IMR-90 (cell line): Measurements from ENCODE around the gene HSPG2. TPM values are rescaled to one million over a fixed set of nuclear protein-coding genes. Genes with fewer than 3 reads are reported as not detected.

Experiments used
- ATAC-seq: fragments of 200-7000 bp; cut with Tn5 transposase; 2 replicates; pipeline ENCODE4 v1.9.1; 2020; ENCODE audit warnings: low read depth, mild to moderate bottlenecking, moderate library complexity
- BruUV-seq: library from RNA; stranded (reverse); fragments of 400-500 nt; replicated peaks from 2 replicates; lab custom pipeline; 2021; lab: Mats Ljungman, UMichigan
- CTCF ChIA-PET: fragments of 300-600 bp; formaldehyde crosslinking; extraction: SDS; loops from one replicate; lab custom pipeline; 2021; ENCODE audit warnings: antibody characterized with exemption; lab: Yijun Ruan, JAX
- POLR2A ChIA-PET: fragments of 300-600 bp; sonication (Branson Sonifier 250); formaldehyde crosslinking; loops from one replicate; lab custom pipeline; 2022; ENCODE audit warnings: antibody characterized with exemption; ENCODE audit not compliant: unreplicated experiment; lab: Charles Lee
- DNase-seq: peaks from one replicate; pipeline ENCODE4 v3.0.0; 2013
- H2AFZ ChIP-seq: replicated peaks from 2 replicates; pipeline ENCODE3; 2013; ENCODE audit warnings: low read length, mild to moderate bottlenecking; ENCODE audit not compliant: poor library complexity
- H2AK5ac ChIP-seq: 2 replicates; pipeline ENCODE4 v1.6.1; 2013; ENCODE audit warnings: low read depth, low read length, inconsistent platforms
- H2AK9ac ChIP-seq: replicated peaks from 2 replicates; pipeline ENCODE3; 2013; ENCODE audit warnings: mild to moderate bottlenecking, low read depth, low read length, moderate library complexity; ENCODE audit not compliant: poor library complexity
- H2BK120ac ChIP-seq: 2 replicates; pipeline ENCODE4 v1.6.1; 2013; ENCODE audit warnings: low read depth, low read length, inconsistent platforms
- H2BK15ac ChIP-seq: 3 replicates; pipeline ENCODE4 v1.6.1; 2013; ENCODE audit warnings: low read depth, low read length, inconsistent platforms
- H2BK20ac ChIP-seq: 2 replicates; pipeline ENCODE4 v1.6.1; 2013; ENCODE audit warnings: low read depth, mild to moderate bottlenecking, inconsistent platforms, low read length, moderate library complexity
- H2BK5ac ChIP-seq: 2 replicates; pipeline ENCODE4 v1.6.1; 2013; ENCODE audit warnings: mild to moderate bottlenecking, low read depth, low read length, inconsistent platforms; ENCODE audit not compliant: poor library complexity, severe bottlenecking
- H3K14ac ChIP-seq: replicated peaks from 2 replicates; pipeline ENCODE4 v1.6.1; 2013; ENCODE audit warnings: low read depth, low read length, inconsistent platforms
- H3K18ac ChIP-seq: 2 replicates; pipeline ENCODE4 v1.6.1; 2013; ENCODE audit warnings: low read depth, low read length, control low read depth
- H3K23ac ChIP-seq: 2 replicates; pipeline ENCODE4 v1.6.1; 2013; ENCODE audit warnings: low read depth, low read length, inconsistent platforms
- H3K27ac ChIP-seq: 2 replicates; pipeline ENCODE4 v1.5.1; 2013; ENCODE audit warnings: mild to moderate bottlenecking, control low read depth, low read length; ENCODE audit not compliant: insufficient read depth
- H3K27me3 ChIP-seq: 2 replicates; pipeline ENCODE4 v1.6.1; 2013; ENCODE audit warnings: low read length; ENCODE audit not compliant: control insufficient read depth, insufficient read depth
- H3K36me3 ChIP-seq: 2 replicates; pipeline ENCODE4 v1.6.1; 2013; ENCODE audit warnings: low read length, mixed read lengths; ENCODE audit not compliant: control insufficient read depth, insufficient read depth
- H3K4ac ChIP-seq: 2 replicates; pipeline ENCODE4 v1.6.1; 2013; ENCODE audit warnings: low read depth, low read length, inconsistent platforms
- H3K4me1 ChIP-seq: 2 replicates; pipeline ENCODE4 v1.6.1; 2013; ENCODE audit warnings: low read length, mixed read lengths; ENCODE audit not compliant: control insufficient read depth, insufficient read depth
- H3K4me2 ChIP-seq: 2 replicates; pipeline ENCODE4 v1.6.1; 2013; ENCODE audit warnings: low read depth, mild to moderate bottlenecking, control low read depth, low read length, moderate library complexity
- H3K4me3 ChIP-seq: 2 replicates; pipeline ENCODE4 v1.5.1; 2013; ENCODE audit warnings: low read depth, mild to moderate bottlenecking, control low read depth, low read length, moderate library complexity; ENCODE audit not compliant: insufficient read depth
- H3K56ac ChIP-seq: 2 replicates; pipeline ENCODE4 v1.6.1; 2013; ENCODE audit warnings: low read length, inconsistent platforms; ENCODE audit not compliant: insufficient read depth; ENCODE audit errors: extremely low read depth
- H3K79me1 ChIP-seq, 2 experiments: 2 replicates each; pipeline ENCODE4 v1.6.1; 2013; ENCODE audit warnings: low read length in 2 of 2, inconsistent platforms in 1 of 2, low read depth in 1 of 2
- H3K9ac ChIP-seq: 2 replicates; pipeline ENCODE4 v1.6.1; 2013; ENCODE audit warnings: low read depth, low read length, control low read depth
- H3K9me1 ChIP-seq: 2 replicates; pipeline ENCODE4 v1.6.1; 2013; ENCODE audit warnings: low read length, inconsistent platforms; ENCODE audit not compliant: insufficient read depth
- H3K9me3 ChIP-seq: 2 replicates; pipeline ENCODE4 v1.6.1; 2013; ENCODE audit warnings: low read length; ENCODE audit not compliant: control insufficient read depth, insufficient read depth
- H4K20me1 ChIP-seq: 2 replicates; pipeline ENCODE4 v1.6.1; 2013; ENCODE audit warnings: low read length, inconsistent platforms; ENCODE audit not compliant: insufficient read depth
- H4K5ac ChIP-seq: 2 replicates; pipeline ENCODE4 v1.6.1; 2013; ENCODE audit warnings: mild to moderate bottlenecking, low read depth, low read length, control low read depth
- H4K8ac ChIP-seq, 2 experiments: 2 replicates each; pipeline ENCODE4 v1.6.1; 2013; ENCODE audit warnings: low read depth in 2 of 2, low read length in 2 of 2, control low read depth in 1 of 2, inconsistent platforms in 1 of 2
- H4K91ac ChIP-seq: 2 replicates; pipeline ENCODE4 v1.6.1; 2013; ENCODE audit warnings: low read depth, low read length, inconsistent platforms; ENCODE audit not compliant: insufficient read depth
- BHLHE40 ChIP-seq: fragments of 150-350 bp; IDR thresholded peaks from 2 replicates; pipeline ENCODE4 v1.6.1; 2016; ENCODE audit warnings: mild to moderate bottlenecking, low read depth, low read length
- CEBPB ChIP-seq: IDR thresholded peaks from 2 replicates; pipeline ENCODE4 v1.6.1; 2012; ENCODE audit warnings: low read depth, low read length, improper control_type of control experiment
- CHD1 ChIP-seq: IDR thresholded peaks from 2 replicates; pipeline ENCODE4 v1.6.1; 2012; ENCODE audit warnings: low read depth, low read length, improper control_type of control experiment
- FOS ChIP-seq: fragments of 150-350 bp; IDR thresholded peaks from 2 replicates; pipeline ENCODE4 v1.6.1; 2016; ENCODE audit warnings: low read depth, low read length
- MAFK ChIP-seq: IDR thresholded peaks from 2 replicates; pipeline ENCODE4 v1.6.1; 2012; ENCODE audit warnings: low read depth, low read length, improper control_type of control experiment
- MAZ ChIP-seq: IDR thresholded peaks from 2 replicates; pipeline ENCODE4 v1.6.1; 2012; ENCODE audit warnings: low read depth, mild to moderate bottlenecking, low read length, improper control_type of control experiment, moderate library complexity, borderline replicate concordance
- MXI1 ChIP-seq: IDR thresholded peaks from 2 replicates; pipeline ENCODE4 v1.6.1; 2012; ENCODE audit warnings: low read depth, mild to moderate bottlenecking, low read length, moderate library complexity, borderline replicate concordance
- POLR2A ChIP-seq: IDR thresholded peaks from 2 replicates; pipeline ENCODE4 v1.6.1; 2012; ENCODE audit warnings: mild to moderate bottlenecking, low read depth, low read length
- RAD21 ChIP-seq: IDR thresholded peaks from 2 replicates; pipeline ENCODE4 v1.6.1; 2012; ENCODE audit warnings: low read length, improper control_type of control experiment
- RCOR1 ChIP-seq: IDR thresholded peaks from 2 replicates; pipeline ENCODE4 v1.6.1; 2012; ENCODE audit warnings: mild to moderate bottlenecking, low read length, improper control_type of control experiment; ENCODE audit not compliant: insufficient replicate concordance
- RFX5 ChIP-seq: IDR thresholded peaks from 2 replicates; pipeline ENCODE4 v1.8.0; 2012; ENCODE audit warnings: low read depth, mild to moderate bottlenecking, low read length, moderate library complexity
- SMC3 ChIP-seq: fragments of 150-350 bp; IDR thresholded peaks from 2 replicates; pipeline ENCODE4 v1.6.1; 2016; ENCODE audit warnings: low read depth, mild to moderate bottlenecking, antibody characterized with exemption, low read length, moderate library complexity
- WGBS, 2 experiments: methylation state at CpG; one replicate each; pipeline versions ENCODE4 v1.1.5 to v1.1.7; 2013; ENCODE audit warnings: missing lambda C conversion rate in 2 of 2; ENCODE audit not compliant: insufficient read length in 1 of 2; ENCODE audit errors: extremely low coverage in 2 of 2; 5-methylcytosine and 5-hydroxymethylcytosine counted together
- dilution Hi-C: fragments of 300-500 bp; cut with HindIII; formaldehyde crosslinking; loops from one replicate; pipeline ENCODE4 v1.14.3; 2018; ENCODE audit warnings: low sequenced_read_pairs; ENCODE audit not compliant: unreplicated experiment
- in situ Hi-C: fragments of 300-500 bp; cut with MboI; formaldehyde crosslinking; loops from 3 replicates; pipeline ENCODE4 v1.14.3; 2019; ENCODE audit warnings: low sequenced_read_pairs, inconsistent platforms, mixed read lengths
- intact Hi-C: fragments of 100-400 bp; cut with micrococcal nuclease; formaldehyde crosslinking; loops from 2 replicates; pipeline ENCODE4 v1.10.0; 2022
- polyA plus RNA-seq, 3 experiments: library from polyadenylated mRNA; depleted of rRNA; stranded (reverse); fragments of >200 nt; gene quantifications; 2 replicates each; pipeline ENCODE4 v1.2.3, GENCODE V29; 2012; ENCODE audit warnings: low replicate concordance in 1 of 3
- total RNA-seq: library from RNA; depleted of rRNA; stranded (reverse); fragments of >200 nt; gene quantifications from 2 replicates; pipeline ENCODE4 v1.2.3, GENCODE V29; 2012
- TF ChIP-seq, protein P1 (sequence below): fragments of 150-350 bp; IDR thresholded peaks from 2 replicates; pipeline ENCODE4 v1.6.1; 2017; ENCODE audit warnings: mild to moderate bottlenecking, antibody characterized with exemption, low read length, low read depth
- TF ChIP-seq, protein P2 (sequence below): conservative IDR thresholded peaks from 2 replicates; pipeline ENCODE4 v1.5.1; 2012; ENCODE audit warnings: mild to moderate bottlenecking, low read depth, low read length, improper control_type of control experiment
- TF ChIP-seq, protein P3 (sequence below): fragments of 150-350 bp; IDR thresholded peaks from 2 replicates; pipeline ENCODE4 v1.6.1; 2016; ENCODE audit warnings: low read depth, mild to moderate bottlenecking, low read length, moderate library complexity, borderline replicate concordance

The HSPG2 gene
- total and polyA plus RNA-seq, 2 of the 4 experiments (the other 2 are of a cell fraction), result 15.8 to 94.0 TPM

DNA sequence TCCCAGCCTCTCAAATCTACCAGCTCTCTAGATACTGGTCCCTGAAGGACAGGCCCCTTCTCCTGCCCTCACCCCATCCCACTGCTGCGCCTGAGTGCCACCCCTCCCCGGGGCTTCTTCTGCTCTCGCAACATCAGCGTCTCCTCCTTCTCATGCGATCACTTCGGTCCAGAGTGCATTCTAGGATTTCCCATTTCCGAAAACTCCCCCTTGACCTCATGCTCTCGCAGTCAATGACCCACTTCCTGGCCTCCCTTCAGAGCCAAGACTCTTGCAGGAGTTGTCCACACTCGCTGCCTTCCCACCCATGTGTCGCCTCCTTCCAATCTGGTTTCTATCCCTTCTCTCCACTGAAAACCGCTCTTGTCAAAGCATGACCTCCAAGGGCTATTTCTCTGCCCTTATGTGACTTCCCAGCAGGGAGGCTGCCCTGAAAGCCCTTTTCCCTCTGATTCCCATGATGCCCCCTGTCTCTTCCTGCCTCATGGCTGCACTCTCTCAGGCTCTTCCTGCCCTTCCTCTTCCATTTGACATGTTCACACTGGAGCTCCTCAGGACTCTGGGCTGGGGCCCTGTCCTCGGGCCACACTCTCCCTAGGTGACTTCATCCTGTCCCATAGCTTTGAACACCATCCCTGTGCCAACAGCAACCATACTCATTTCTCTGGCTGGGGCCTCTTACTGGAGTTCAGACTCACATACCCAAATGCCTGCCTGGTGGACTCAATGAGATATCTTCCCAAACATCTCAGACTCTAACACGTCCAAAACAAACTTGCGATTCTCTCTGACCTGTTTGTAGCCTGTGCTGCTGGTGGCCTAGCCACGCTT is 79.1 kb downstream of the HSPG2 start:
- no peak overlapping the region for H2BK15ac ChIP-seq
- no peak overlapping the region for H4K5ac ChIP-seq
- no peak overlapping the region for H3K9ac ChIP-seq
- H4K8ac ChIP-seq, result no peak overlapping the region
- dilution Hi-C loops (no loop called here), intact Hi-C loops (no loop called here), in situ Hi-C loops (no loop called here)
- peaks cover 6% of the 10 kb centered on the region for H3K4me1 ChIP-seq
- H3K36me3 ChIP-seq, result peaks cover 82% of the 10 kb centered on the region
- no peaks in the 10 kb centered on the region for H3K9me3 ChIP-seq
- TF ChIP-seq MAFK, result no peak
- TF ChIP-seq POLR2A, result no peak
- TF ChIP-seq SMC3, result no peak
- no peak for TF ChIP-seq RAD21
- no peak for TF ChIP-seq MAZ
- no peak for TF ChIP-seq MXI1
- TF ChIP-seq, protein P1, sequence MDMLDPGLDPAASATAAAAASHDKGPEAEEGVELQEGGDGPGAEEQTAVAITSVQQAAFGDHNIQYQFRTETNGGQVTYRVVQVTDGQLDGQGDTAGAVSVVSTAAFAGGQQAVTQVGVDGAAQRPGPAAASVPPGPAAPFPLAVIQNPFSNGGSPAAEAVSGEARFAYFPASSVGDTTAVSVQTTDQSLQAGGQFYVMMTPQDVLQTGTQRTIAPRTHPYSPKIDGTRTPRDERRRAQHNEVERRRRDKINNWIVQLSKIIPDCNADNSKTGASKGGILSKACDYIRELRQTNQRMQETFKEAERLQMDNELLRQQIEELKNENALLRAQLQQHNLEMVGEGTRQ, result no peak
- TF ChIP-seq BHLHE40, result no peak
- TF ChIP-seq CEBPB, result no peak
- TF ChIP-seq RFX5, result no peak
- no peak for TF ChIP-seq RCOR1
- no peak for TF ChIP-seq CHD1
- no peak for TF ChIP-seq FOS
- TF ChIP-seq, protein P2, sequence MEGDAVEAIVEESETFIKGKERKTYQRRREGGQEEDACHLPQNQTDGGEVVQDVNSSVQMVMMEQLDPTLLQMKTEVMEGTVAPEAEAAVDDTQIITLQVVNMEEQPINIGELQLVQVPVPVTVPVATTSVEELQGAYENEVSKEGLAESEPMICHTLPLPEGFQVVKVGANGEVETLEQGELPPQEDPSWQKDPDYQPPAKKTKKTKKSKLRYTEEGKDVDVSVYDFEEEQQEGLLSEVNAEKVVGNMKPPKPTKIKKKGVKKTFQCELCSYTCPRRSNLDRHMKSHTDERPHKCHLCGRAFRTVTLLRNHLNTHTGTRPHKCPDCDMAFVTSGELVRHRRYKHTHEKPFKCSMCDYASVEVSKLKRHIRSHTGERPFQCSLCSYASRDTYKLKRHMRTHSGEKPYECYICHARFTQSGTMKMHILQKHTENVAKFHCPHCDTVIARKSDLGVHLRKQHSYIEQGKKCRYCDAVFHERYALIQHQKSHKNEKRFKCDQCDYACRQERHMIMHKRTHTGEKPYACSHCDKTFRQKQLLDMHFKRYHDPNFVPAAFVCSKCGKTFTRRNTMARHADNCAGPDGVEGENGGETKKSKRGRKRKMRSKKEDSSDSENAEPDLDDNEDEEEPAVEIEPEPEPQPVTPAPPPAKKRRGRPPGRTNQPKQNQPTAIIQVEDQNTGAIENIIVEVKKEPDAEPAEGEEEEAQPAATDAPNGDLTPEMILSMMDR, result no peak
- TF ChIP-seq, protein P3, sequence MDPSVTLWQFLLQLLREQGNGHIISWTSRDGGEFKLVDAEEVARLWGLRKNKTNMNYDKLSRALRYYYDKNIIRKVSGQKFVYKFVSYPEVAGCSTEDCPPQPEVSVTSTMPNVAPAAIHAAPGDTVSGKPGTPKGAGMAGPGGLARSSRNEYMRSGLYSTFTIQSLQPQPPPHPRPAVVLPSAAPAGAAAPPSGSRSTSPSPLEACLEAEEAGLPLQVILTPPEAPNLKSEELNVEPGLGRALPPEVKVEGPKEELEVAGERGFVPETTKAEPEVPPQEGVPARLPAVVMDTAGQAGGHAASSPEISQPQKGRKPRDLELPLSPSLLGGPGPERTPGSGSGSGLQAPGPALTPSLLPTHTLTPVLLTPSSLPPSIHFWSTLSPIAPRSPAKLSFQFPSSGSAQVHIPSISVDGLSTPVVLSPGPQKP, result no peak
- ChIA-PET CTCF (no interaction called here), POLR2A (no interaction called here)
- no peak overlapping the region for H2BK20ac ChIP-seq
- H2BK120ac ChIP-seq, result no peak overlapping the region
- 89% methylated on average over 13 of the region's 15 CpGs; no CpG with 5 or more reads in 1 of the 2 experiments for WGBS, 2 experiments
- no peak overlapping the region for H2AK5ac ChIP-seq
- ATAC-seq, result no peak
- H3K27me3 ChIP-seq, result no peaks in the 10 kb centered on the region
- peaks cover 6% of the 10 kb centered on the region for H3K9me1 ChIP-seq
- peak overlapping the region; percentile 52 for H2AK9ac ChIP-seq
- no peak overlapping the region for H2BK5ac ChIP-seq
- H3K14ac ChIP-seq, result no peak overlapping the region; the same call in 1 of the 2 replicates
- no peak for DNase-seq
- H3K79me1 ChIP-seq, result peaks cover 8 to 27% of the 10 kb centered on the region in 2 experiments
- no peak overlapping the region for H3K23ac ChIP-seq
- no peak overlapping the region for H3K18ac ChIP-seq
- H3K56ac ChIP-seq, result no peak overlapping the region
- no peak overlapping the region for H3K4me3 ChIP-seq
- H3K4me2 ChIP-seq, result no peak overlapping the region
- no peak overlapping the region for H3K4ac ChIP-seq
- no TSS peak for BruUV-seq
- no peak overlapping the region for H3K27ac ChIP-seq
- H4K20me1 ChIP-seq, result peaks cover 7% of the 10 kb centered on the region
- no peak overlapping the region for H4K91ac ChIP-seq
- no peak overlapping the region for H2AFZ ChIP-seq
